ENCODE results near the gene FBXO28. TPM values are rescaled to one million over a fixed set of nuclear protein-coding genes. Genes with fewer than 3 reads are reported as not detected.

Gene FBXO28
- polyA plus RNA-seq, 1 of the 3 experiments (the other 2 are of a cell fraction), result 8.1 TPM

GRCh38 chr1:224201383-224201782 lies 87.5 kb downstream of the FBXO28 start:
- POLR2A ChIA-PET, result no interaction called here

GRCh38 chr1:224201853-224202252 lies 87.9 kb downstream of the FBXO28 start:
- DNase-seq, result no peak
- TF ChIP-seq TEAD4 (IDR thresholded peaks at IDR 0.05; ENCODE audit: borderline replicate concordance, insufficient read depth) (no peak), REST (IDR thresholded peaks at IDR 0.05; ENCODE audit: low read depth, low read length) (no peak), RFX5 (IDR thresholded peaks at IDR 0.05; ENCODE audit: low read length) (no peak)
- Histone ChIP-seq H3K4me1 (ENCODE audit: control insufficient read depth in 1 of 2, insufficient read depth in 2 of 2, low read depth in 1 of 2, low read length in 1 of 2) (peaks cover 20 to 24% of the 10 kb centered on the region in 2 experiments), H3K36me3 (replicated peaks in 1 of 2; ENCODE audit: control insufficient read depth in 1 of 2, insufficient read depth in 2 of 2, low read length in 1 of 2) (no peaks in the 10 kb centered on the region), H3K9me3 (no peaks in the 10 kb centered on the region), H3K9ac (no peak overlapping the region), H4K20me1 (ENCODE audit: insufficient read depth) (no peaks in the 10 kb centered on the region), H3K27ac (ENCODE audit: low read depth in 2 of 2, low read length in 1 of 2) (no peak overlapping the region), H3K4me2 (no peak overlapping the region), H3K4me3 (ENCODE audit: low read depth in 2 of 2, low read length in 1 of 2) (no peak overlapping the region), H3K9me2 (no peaks in the 10 kb centered on the region), H2AFZ (ENCODE audit: low read depth) (no peak overlapping the region), H3K27me3 (ENCODE audit: insufficient read depth) (no peaks in the 10 kb centered on the region), H3K79me2 (ENCODE audit: insufficient read depth) (no peaks in the 10 kb centered on the region; the same call in 1 of the 2 replicates), H3F3A (replicated peaks; ENCODE audit: insufficient read depth) (peaks cover 33% of the 10 kb centered on the region)
- 98% methylated on average over 4 of the region's 4 CpGs for WGBS (ENCODE audit: low lambda C conversion rate)
- POLR2A ChIA-PET, result no interaction called here
- CTCF ChIA-PET, result interaction anchor here (1.1 kb wide), 1 partner anchor 86 kb away, joined by 3 read pairs; no protein-coding TSS in a partner anchor

More at GRCh38 chr1:224201383-224201782, 87.5 kb downstream of the FBXO28 start:
- Histone ChIP-seq H3K4me2 (no peak overlapping the region), H2AFZ (ENCODE audit: low read depth) (no peak overlapping the region), H3K4me3 (ENCODE audit: low read depth in 2 of 2, low read length in 1 of 2) (no peak overlapping the region), H3K36me3 (replicated peaks in 1 of 2; ENCODE audit: control insufficient read depth in 1 of 2, insufficient read depth in 2 of 2, low read length in 1 of 2) (no peaks in the 10 kb centered on the region), H3K9me3 (no peaks in the 10 kb centered on the region), H3K79me2 (ENCODE audit: insufficient read depth) (no peaks in the 10 kb centered on the region; the same call in 1 of the 2 replicates), H3F3A (replicated peaks; ENCODE audit: insufficient read depth) (peaks cover 34% of the 10 kb centered on the region), H3K27me3 (ENCODE audit: insufficient read depth) (no peaks in the 10 kb centered on the region), H4K20me1 (ENCODE audit: insufficient read depth) (no peaks in the 10 kb centered on the region), H3K9ac (no peak overlapping the region), H3K27ac (ENCODE audit: low read depth in 2 of 2, low read length in 1 of 2) (no peak overlapping the region), H3K4me1 (ENCODE audit: control insufficient read depth in 1 of 2, insufficient read depth in 2 of 2, low read depth in 1 of 2, low read length in 1 of 2) (peaks cover 20 to 24% of the 10 kb centered on the region in 2 experiments), H3K9me2 (no peaks in the 10 kb centered on the region)
- CTCF ChIA-PET, result interaction anchor here (1.1 kb wide), 1 partner anchor 86 kb away, joined by 3 read pairs; no protein-coding TSS in a partner anchor
- WGBS (ENCODE audit: low lambda C conversion rate), result 73% methylated on average over 4 of the region's 5 CpGs
- DNase-seq, result no peak
- TF ChIP-seq RXRA (IDR thresholded peaks at IDR 0.05; ENCODE audit: borderline replicate concordance, low read depth) (no peak), TEAD4 (IDR thresholded peaks at IDR 0.05; ENCODE audit: borderline replicate concordance, insufficient read depth) (no peak), GATA2 (CRISPR knock-in tag; IDR thresholded peaks at IDR 0.05) (no peak), FOXJ3 (CRISPR knock-in tag; IDR thresholded peaks at IDR 0.05) (no peak), MEF2A (IDR thresholded peaks at IDR 0.05; ENCODE audit: borderline replicate concordance, low read depth) (no peak), FOSL2 (IDR thresholded peaks at IDR 0.05; ENCODE audit: borderline replicate concordance, low read depth) (no peak), REST (IDR thresholded peaks at IDR 0.05; ENCODE audit: low read depth, low read length) (no peak)

Data from SK-N-SH (cell line).